ENCODE results near the gene DLD. TPM values are rescaled to one million over a fixed set of nuclear protein-coding genes. Genes with fewer than 3 reads are reported as not detected.

Gene DLD
- total and polyA plus RNA-seq, 2 of the 13 experiments (the other 11 are each of a cell fraction or from before 2014, with no cell fraction given), result 56.8 to 95.2 TPM

DNA sequence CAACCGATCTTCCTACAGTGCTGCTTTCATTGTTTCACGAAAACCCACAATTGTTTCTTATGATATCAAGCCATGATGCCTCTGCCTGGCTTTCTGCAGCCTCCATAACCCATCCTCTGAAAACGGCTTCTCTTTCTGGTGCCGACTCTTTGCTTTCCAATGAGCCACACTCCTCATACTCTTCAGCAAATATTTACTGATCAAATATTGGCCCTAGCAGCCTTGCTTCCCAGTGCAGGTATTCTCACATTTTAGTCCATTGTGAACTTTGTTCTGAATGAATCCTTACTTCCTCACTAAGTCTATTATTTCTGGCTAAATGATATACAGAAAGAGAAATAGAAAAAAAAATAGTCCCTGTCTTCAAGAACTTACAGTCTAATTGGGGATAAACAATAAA lies 76.4 kb downstream of the DLD start (continued):
- no peak for TF ChIP-seq SRSF1 (optimal IDR thresholded peaks at IDR 0.05; ENCODE audit: low read depth, low read length)
- no peak for TF ChIP-seq RNF2 (conservative IDR thresholded peaks at IDR 0.05; ENCODE audit: low read depth)
- TF ChIP-seq KDM1A (CRISPR knock-in tag; IDR thresholded peaks at IDR 0.05), result peak; percentile 89
- TF ChIP-seq SAFB2 (CRISPR knock-in tag; IDR thresholded peaks at IDR 0.05; ENCODE audit: borderline replicate concordance, low read depth), result no peak
- TF ChIP-seq, protein P1, sequence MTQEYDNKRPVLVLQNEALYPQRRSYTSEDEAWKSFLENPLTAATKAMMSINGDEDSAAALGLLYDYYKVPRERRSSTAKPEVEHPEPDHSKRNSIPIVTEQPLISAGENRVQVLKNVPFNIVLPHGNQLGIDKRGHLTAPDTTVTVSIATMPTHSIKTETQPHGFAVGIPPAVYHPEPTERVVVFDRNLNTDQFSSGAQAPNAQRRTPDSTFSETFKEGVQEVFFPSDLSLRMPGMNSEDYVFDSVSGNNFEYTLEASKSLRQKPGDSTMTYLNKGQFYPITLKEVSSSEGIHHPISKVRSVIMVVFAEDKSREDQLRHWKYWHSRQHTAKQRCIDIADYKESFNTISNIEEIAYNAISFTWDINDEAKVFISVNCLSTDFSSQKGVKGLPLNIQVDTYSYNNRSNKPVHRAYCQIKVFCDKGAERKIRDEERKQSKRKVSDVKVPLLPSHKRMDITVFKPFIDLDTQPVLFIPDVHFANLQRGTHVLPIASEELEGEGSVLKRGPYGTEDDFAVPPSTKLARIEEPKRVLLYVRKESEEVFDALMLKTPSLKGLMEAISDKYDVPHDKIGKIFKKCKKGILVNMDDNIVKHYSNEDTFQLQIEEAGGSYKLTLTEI (CRISPR knock-in tag; conservative IDR thresholded peaks at IDR 0.05), result no peak
- TF ChIP-seq, protein P2, sequence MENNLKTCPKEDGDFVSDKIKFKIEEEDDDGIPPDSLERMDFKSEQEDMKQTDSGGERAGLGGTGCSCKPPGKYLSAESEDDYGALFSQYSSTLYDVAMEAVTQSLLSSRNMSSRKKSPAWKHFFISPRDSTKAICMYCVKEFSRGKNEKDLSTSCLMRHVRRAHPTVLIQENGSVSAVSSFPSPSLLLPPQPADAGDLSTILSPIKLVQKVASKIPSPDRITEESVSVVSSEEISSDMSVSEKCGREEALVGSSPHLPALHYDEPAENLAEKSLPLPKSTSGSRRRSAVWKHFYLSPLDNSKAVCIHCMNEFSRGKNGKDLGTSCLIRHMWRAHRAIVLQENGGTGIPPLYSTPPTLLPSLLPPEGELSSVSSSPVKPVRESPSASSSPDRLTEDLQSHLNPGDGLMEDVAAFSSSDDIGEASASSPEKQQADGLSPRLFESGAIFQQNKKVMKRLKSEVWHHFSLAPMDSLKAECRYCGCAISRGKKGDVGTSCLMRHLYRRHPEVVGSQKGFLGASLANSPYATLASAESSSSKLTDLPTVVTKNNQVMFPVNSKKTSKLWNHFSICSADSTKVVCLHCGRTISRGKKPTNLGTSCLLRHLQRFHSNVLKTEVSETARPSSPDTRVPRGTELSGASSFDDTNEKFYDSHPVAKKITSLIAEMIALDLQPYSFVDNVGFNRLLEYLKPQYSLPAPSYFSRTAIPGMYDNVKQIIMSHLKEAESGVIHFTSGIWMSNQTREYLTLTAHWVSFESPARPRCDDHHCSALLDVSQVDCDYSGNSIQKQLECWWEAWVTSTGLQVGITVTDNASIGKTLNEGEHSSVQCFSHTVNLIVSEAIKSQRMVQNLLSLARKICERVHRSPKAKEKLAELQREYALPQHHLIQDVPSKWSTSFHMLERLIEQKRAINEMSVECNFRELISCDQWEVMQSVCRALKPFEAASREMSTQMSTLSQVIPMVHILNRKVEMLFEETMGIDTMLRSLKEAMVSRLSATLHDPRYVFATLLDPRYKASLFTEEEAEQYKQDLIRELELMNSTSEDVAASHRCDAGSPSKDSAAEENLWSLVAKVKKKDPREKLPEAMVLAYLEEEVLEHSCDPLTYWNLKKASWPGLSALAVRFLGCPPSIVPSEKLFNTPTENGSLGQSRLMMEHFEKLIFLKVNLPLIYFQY (CRISPR knock-in tag; IDR thresholded peaks at IDR 0.05; ENCODE audit: borderline replicate concordance), result no peak
- no peak for TF ChIP-seq HNRNPK (IDR thresholded peaks at IDR 0.05; ENCODE audit: low read depth, low read length, poor library complexity, severe bottlenecking)
- TF ChIP-seq TGIF2 (CRISPR knock-in tag; IDR thresholded peaks at IDR 0.05), result no peak
- no peak for TF ChIP-seq ZNF282 (IDR thresholded peaks at IDR 0.05; ENCODE audit: partially characterized antibody)
- TF ChIP-seq ZNF761 (CRISPR knock-in tag; conservative IDR thresholded peaks at IDR 0.05), result no peak
- TF ChIP-seq, protein P3, sequence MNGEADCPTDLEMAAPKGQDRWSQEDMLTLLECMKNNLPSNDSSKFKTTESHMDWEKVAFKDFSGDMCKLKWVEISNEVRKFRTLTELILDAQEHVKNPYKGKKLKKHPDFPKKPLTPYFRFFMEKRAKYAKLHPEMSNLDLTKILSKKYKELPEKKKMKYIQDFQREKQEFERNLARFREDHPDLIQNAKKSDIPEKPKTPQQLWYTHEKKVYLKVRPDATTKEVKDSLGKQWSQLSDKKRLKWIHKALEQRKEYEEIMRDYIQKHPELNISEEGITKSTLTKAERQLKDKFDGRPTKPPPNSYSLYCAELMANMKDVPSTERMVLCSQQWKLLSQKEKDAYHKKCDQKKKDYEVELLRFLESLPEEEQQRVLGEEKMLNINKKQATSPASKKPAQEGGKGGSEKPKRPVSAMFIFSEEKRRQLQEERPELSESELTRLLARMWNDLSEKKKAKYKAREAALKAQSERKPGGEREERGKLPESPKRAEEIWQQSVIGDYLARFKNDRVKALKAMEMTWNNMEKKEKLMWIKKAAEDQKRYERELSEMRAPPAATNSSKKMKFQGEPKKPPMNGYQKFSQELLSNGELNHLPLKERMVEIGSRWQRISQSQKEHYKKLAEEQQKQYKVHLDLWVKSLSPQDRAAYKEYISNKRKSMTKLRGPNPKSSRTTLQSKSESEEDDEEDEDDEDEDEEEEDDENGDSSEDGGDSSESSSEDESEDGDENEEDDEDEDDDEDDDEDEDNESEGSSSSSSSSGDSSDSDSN (CRISPR knock-in tag; IDR thresholded peaks at IDR 0.05), result no peak; the same call in 1 of the 2 replicates
- TF ChIP-seq ZNF607 (CRISPR knock-in tag; IDR thresholded peaks at IDR 0.05; ENCODE audit: borderline replicate concordance), result no peak
- no peak for TF ChIP-seq ATF7-NPFF (CRISPR knock-in tag; IDR thresholded peaks at IDR 0.05; ENCODE audit: low read depth)
- TF ChIP-seq IRX3 (CRISPR knock-in tag; IDR thresholded peaks at IDR 0.05; ENCODE audit: borderline replicate concordance, low read depth), result no peak
- TF ChIP-seq, protein P4, sequence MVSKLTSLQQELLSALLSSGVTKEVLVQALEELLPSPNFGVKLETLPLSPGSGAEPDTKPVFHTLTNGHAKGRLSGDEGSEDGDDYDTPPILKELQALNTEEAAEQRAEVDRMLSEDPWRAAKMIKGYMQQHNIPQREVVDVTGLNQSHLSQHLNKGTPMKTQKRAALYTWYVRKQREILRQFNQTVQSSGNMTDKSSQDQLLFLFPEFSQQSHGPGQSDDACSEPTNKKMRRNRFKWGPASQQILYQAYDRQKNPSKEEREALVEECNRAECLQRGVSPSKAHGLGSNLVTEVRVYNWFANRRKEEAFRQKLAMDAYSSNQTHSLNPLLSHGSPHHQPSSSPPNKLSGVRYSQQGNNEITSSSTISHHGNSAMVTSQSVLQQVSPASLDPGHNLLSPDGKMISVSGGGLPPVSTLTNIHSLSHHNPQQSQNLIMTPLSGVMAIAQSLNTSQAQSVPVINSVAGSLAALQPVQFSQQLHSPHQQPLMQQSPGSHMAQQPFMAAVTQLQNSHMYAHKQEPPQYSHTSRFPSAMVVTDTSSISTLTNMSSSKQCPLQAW (CRISPR knock-in tag; IDR thresholded peaks at IDR 0.05), result no peak
- 0 out of 2 replicates have a peak, but pooled peaks have one; percentile 26 for TF ChIP-seq ELF1 (CRISPR knock-in tag; IDR thresholded peaks at IDR 0.05)
- TF ChIP-seq ZNF101 (CRISPR knock-in tag; IDR thresholded peaks at IDR 0.05; ENCODE audit: borderline replicate concordance, low read depth), result no peak
- no peak for TF ChIP-seq TOPORS (CRISPR knock-in tag; IDR thresholded peaks at IDR 0.05)
- no peak; the same call in 1 of the 2 replicates for TF ChIP-seq CHD4 (IDR thresholded peaks at IDR 0.05; ENCODE audit: borderline replicate concordance, low read length)
- TF ChIP-seq ZNF264 (CRISPR knock-in tag; IDR thresholded peaks at IDR 0.05), result 0 out of 2 replicates have a peak, but pooled peaks have one; percentile 53
- TF ChIP-seq RARG (CRISPR knock-in tag; IDR thresholded peaks at IDR 0.05; ENCODE audit: low read depth), result no peak
- no peak for TF ChIP-seq KLF11 (CRISPR knock-in tag; IDR thresholded peaks at IDR 0.05)

All from HepG2 (cell line).